CD4-positive, alpha-beta T cell treated with Interleukin-6 at 100 ng/mL for 8 hours (primary cell): ENCODE results near the gene SGSM1.
"Not testable (repeated sequence)": the region's sequence is repeated elsewhere in the genome, so short reads cannot be mapped to it uniquely, and the experiment has no call there.

Experiments
- DNase-seq: peaks from one replicate; pipeline ENCODE4 v3.0.0-alpha.2; 2020; ENCODE audit warnings: mixed read lengths, low spot score

SGSM1 gene

DNA sequence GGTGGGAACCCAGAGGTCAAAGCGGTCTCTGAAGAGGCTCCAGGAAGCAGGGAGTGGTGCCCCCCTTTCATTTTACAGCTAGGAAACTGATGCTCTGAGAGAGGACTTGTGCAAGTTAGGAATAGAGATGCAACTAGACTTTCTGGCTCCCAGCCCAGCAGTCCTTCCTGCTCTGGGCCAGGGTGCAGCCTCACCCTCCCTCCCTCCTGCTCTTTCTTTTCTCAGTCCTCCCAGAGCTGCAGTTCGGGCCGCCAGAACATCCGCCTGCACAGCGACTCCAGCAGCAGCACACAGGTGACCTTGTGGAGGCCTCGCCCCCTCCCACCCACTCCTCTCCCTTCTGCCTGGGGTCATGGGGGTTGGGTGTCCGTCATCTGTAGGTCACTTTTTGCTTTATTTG lies 89.0 kb downstream of the SGSM1 start:
- DNase-seq, result no peak

GRCh38 chr22:24901448-24901847 lies 95.4 kb downstream of the SGSM1 start:
- no peak for DNase-seq

DNA sequence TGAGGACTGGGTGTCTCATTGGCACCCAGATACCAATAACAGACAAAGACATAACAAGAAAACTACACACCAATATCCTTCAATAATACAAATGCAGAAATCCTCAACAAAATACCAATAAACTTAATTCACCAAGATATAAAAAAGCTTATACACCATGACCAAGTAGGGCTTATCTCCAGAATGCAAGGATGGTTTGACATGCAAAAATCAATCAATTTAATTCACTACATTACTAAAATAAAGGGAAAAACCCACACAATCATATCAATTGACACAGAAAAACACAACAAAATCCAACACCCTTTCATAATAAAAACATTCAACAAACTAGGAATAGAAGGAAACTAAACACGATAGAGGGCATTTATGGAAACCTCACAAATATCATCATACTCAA lies 99.9 kb downstream of the SGSM1 start:
- no peak for DNase-seq

DNA sequence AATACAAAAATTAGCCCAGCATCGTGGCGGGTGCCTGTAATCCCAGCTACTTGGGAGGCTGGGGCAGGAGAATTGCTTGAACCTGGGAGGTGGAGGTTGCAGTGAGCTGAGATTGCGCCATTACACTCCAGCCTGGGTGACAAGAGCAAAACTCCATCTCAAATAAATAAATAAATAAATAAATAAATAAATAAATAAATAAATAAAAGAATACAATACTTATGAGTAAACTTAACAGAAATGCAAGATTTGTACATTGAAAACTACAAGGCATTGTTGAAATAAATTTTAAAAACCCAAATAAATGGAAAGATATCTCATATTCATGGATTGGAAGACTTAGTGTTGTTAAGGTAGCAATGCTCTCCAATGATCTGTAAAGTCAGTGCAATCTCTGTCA lies 101.1 kb downstream of the SGSM1 start:
- DNase-seq, result not testable (repeated sequence)

- no peak for DNase-seq
These were observed 114.0 kb downstream of the SGSM1 start for GRCh38 chr22:24920029-24920428.

DNA sequence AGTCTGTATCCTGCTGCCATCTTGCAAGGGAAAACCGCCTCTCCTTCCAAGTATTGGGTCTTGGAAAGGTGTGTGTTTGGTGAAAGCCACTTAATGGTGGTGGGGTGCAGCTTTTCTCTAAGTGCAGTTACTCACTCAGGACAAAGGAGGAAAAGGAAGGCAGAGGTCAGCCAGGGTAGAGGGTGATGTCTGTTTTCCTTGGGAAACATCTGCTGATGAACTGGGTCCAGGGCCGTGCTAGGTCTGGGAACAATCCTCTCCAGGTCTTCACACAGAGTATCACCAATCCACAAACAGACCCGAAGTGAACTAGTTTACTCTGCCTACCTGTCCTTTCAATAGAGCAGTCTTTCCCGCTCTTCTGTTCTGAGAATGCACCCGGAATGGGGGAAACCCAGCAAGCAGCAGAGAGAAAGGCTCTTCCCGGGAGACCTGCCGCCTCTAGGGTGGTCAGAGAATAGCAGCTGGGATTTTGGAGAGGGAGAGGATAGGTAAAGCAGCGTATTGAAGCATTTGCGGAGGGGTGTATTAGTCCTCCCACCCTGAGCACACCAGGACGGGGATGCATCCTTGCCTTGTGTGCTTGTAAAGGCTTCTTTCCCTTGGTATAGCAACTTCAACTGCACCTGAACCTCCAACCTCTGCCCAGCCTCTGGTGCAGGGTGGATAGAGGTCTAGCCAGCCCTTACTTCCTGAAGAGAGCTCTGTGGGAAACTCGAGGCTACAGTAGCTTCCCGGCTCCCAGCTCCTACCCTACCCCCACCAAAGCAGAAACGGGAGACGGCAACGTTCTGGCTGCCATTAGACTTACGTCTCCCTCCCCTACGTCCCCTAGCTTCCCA lies 119.8 kb downstream of the SGSM1 start:
- no peak for DNase-seq

DNA sequence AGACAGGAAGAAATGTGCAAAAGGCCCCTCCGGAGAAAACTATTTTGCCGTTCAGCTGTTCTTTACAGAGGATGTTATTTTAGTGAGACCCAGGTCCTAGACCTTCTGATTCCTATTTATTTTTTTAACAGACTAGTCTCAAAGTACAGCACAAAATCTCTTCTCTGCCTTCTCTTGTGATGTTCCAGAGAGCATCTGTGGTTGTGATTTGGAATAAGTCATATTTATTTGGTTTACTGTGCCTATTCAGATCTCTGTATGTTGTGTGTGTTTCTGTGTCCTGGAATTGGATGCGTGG lies 120.4 kb downstream of the SGSM1 start:
- no peak for DNase-seq

DNA sequence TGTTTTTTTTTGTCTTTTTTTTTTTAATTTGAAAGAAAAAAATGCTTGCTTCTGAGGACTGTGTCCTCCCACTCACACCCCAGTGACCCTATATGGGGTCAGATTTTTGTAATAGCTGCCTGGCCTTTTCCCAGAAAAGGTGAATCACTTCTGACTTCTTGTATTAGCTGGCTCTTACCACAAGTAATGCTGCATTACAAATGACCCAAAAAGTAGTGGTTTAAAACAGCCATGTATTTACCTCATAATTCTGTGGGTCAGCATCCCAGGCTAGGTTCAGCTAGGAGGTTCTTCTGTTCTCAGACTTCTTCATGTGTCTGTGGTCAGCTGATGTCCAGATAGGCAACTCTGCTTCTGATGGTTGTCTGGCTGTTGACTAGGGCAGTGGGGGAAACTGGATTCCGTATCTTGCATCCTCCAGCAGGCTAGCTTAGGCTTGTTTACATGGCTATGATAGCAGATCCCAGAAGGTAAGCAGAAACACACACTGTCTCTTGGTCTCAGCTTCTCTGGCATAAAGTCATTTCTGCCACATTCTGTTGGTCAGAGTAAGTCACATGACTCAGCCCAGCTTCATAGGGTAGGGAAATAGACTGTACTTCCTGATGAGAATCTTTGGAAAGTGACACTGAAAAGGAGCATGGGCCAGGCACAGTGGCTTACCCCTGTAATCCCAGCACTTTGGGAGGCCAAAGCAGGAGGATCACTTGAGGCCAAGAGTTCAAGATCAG lies 121.0 kb downstream of the SGSM1 start:
- DNase-seq, result no peak

DNA sequence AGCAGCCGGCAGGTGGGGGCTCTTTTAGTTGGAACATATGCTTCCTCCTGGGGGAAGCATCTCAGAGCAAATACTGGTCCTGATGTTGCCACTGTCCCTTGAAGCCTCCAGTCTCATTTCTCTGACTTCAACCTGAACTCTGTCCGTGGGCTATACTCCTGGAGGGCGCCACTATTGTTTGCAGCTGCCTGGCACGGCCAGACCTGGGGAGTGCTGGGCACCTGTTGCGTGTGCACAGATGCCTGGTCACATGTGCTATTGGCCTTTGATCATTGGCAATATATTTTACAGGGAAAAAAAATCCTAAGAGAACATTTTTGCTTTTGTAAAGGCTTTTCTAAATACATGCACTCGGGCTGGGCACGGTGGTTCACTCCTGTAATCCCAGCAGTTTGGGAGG lies 122.3 kb downstream of the SGSM1 start:
- DNase-seq, result no peak

- no peak for DNase-seq
These were observed 124.7 kb downstream of the SGSM1 start for GRCh38 chr22:24930678-24931077.

GRCh38 chr22:24935771-24936483 lies 129.9 kb downstream of the SGSM1 start:
- DNase-seq, result no peak

DNA sequence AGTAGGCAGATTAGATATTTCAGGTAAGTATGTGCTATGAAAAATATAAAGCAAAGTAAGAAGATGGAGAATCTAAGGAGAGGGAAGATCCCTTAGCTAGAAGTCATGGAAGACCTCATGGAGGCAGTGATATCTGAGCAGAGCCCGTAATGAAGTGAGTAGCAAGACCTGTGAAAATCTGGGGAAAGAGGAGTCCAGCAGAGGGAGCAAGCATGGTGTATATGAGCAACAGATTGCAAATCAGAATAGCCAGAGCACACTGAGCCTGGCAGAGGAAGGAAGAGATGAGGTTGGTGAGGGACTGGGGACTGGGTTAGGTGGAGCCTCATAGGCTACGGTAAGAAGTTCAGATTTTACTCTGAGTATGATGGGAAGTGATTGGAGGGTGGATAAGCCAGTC lies 131.1 kb downstream of the SGSM1 start:
- DNase-seq, result no peak

DNA sequence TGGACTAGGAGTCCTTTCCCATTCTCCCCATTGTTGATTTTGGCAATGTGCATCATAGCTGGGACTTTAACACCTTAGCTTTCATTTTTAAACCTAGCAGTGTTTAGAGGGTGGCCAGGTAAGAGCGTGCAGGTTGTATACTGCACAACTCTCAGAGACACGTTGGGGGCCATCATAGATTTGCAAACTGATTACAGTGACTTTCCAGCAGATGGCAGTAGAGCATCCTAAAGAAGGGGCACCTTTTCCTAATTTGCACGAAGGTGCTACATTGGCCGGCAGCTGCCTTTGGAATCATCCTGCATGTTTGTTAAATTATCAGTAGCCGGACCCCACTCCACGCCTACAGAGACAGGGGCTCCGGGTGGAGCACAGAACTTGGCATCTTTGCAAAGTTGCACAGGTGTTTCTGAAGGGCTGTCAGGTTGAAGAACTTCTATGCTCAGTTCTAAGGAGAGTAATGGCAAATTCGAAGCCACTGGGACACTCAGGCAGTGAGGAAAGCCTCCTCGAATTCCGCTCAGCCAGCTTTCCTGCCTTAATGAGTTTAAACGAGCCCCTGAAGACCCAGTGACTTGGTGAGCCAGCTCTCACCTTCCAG lies 132.8 kb downstream of the SGSM1 start:
- peak; percentile 46 for DNase-seq

- DNase-seq, result no peak
These were observed 136.3 kb downstream of the SGSM1 start for GRCh38 chr22:24942301-24942700.

DNA sequence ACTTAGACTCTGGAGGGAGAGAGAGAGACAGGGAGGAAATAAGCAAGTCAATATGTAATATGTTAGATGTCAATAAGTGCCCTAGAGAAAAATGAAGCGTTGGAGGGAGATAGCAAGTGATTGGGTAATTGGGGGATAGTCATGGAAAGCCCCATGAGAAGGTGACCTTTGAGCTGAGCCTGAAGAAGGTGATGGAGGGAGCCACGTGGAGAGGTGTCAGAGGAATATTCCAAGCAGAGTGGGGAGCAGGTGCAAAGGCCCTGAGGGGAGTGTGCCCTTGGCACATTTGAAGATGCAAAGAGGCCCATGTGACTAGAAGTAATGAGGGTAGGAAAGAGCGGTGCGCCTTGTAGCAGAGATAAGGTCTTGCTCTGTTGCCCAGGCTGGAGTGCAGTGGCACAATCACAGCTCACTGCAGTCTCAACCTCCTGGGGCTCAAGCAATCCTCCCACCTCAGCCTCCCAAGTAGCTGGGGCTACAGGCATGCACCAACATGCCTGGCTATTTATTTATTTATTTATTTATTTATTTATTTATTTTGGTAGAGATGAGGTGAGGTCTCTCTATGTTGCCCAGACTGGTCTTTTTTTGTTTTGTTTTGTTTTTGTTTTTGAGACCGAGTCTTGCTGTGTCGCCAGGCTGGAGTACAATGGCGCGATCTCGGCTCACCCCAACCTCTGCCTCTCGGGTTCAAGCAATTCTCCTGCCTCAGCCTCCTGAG lies 138.4 kb downstream of the SGSM1 start:
- DNase-seq, result no peak

- DNase-seq, result no peak
These were observed 139.4 kb downstream of the SGSM1 start for GRCh38 chr22:24945430-24945829.

DNA sequence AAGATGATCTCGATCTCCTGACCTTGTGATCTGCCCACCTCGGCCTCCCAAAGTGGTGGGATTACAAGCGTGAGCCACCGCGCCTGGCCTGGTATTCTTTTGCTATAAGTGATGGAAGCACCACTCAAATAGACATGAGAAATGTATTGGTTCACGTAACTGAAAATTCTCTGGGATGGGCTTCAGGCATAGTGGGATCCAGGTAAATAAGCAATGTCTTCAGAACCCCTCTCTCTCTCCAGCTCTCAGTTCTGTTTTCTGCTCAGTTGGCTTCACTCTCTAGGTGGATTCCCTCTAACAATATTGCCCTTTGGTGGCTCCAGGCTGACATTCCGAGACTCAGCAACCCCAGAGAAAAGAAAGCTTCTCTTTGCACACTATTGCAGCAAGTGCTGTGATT lies 141.4 kb downstream of the SGSM1 start:
- no peak for DNase-seq

- DNase-seq, result no peak
These were observed 141.9 kb downstream of the SGSM1 start for GRCh38 chr22:24947881-24948280.

GRCh38 chr22:24948356-24949202 lies 142.6 kb downstream of the SGSM1 start:
- DNase-seq, result no peak

DNA sequence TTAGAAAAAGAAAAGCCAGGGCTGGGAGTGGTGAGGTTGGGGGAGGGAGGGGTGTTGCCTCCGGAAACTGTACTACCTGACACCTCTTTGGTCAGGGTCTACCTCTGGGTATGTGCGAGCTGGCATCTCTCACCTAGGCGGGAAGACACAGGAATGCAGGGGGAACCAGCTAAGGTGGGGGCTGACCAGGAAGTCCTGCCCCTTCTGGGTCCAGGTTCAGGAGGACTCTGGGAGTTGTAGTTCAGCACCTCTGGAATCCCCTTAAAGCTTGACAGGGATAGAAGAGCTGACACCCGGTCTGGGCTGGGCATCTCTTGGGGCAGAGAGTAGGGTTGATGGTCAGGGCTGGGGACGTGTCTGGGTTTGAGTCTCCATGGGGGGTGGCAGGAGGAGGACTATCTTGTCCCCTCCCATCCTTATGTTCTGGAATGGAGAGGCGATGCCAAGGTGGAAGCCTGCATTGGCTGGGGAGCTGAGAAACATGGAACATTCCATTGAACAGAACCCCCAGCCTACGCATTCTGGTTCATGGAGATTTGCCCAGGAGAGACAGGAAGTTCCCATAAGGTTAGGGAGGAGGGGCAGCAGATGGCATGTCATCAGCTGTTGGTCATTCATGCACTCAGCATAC lies 144.4 kb downstream of the SGSM1 start:
- no peak for DNase-seq
